Upper lobe of left lung (tissue), 6 donors: Measurements from ENCODE around the gene LAMC1. TPM values are rescaled to one million over a fixed set of nuclear protein-coding genes. Genes with fewer than 3 reads are reported as not detected.
A peak's percentile ranks its signal among the peaks of the same experiment; 100 is the strongest.

ENCODE experiments used
- ATAC-seq, 2 donors: fragments of 200-7000 bp; cut with Tn5 transposase; one replicate each; pipeline ENCODE4 v1.9.1; 2022; ENCODE audit warnings: mild to moderate bottlenecking in 2 of 2, moderate library complexity in 2 of 2; ENCODE audit not compliant: low FRiP score in 2 of 2
- DNase-seq, 2 donors: peaks; one replicate each; pipeline ENCODE4 v3.0.0-alpha.2; 2019 to 2020
- H3K27ac ChIP-seq, 4 donors: fragments of 200-600 bp; sonication (generic); one replicate each; pipeline ENCODE4 v1.5.1; 2016 to 2019
- H3K27me3 ChIP-seq, 4 donors: fragments of 200-600 bp; sonication (generic); one replicate each; pipeline ENCODE4 v1.5.1; 2017 to 2019
- H3K36me3 ChIP-seq, 4 donors: fragments of 200-600 bp; sonication (generic); one replicate each; pipeline ENCODE4 v1.5.1; 2016 to 2019
- H3K4me1 ChIP-seq, 4 donors: fragments of 200-600 bp; sonication (generic); one replicate each; pipeline ENCODE4 v1.5.1; 2018 to 2019
- H3K4me3 ChIP-seq, 4 donors: fragments of 200-600 bp; sonication (generic); one replicate each; pipeline ENCODE4 v1.5.1; 2017 to 2019; ENCODE audit warnings: mild to moderate bottlenecking in 2 of 4, moderate library complexity in 1 of 4
- H3K9me3 ChIP-seq, 4 donors: fragments of 200-600 bp; sonication (generic); one replicate each; pipeline ENCODE4 v1.5.1; 2018 to 2019
- EP300 ChIP-seq, 4 donors: sonication (generic); formaldehyde crosslinking; IDR thresholded peaks; one replicate each; pipeline ENCODE4 v1.5.1; 2017; ENCODE audit warnings: antibody characterized with exemption in 4 of 4, control low read depth in 2 of 4
- POLR2A ChIP-seq, 4 donors: fragments of 450-650 bp; IDR thresholded peaks; one replicate each; pipeline ENCODE4 v1.5.1; 2016 to 2017; ENCODE audit warnings: antibody characterized with exemption in 4 of 4, mild to moderate bottlenecking in 2 of 4
- POLR2AphosphoS5 ChIP-seq, 2 donors: sonication (generic); formaldehyde crosslinking; IDR thresholded peaks; one replicate each; pipeline ENCODE4 v1.5.1; 2017; ENCODE audit warnings: antibody characterized with exemption in 2 of 2
- WGBS, 2 donors: methylation state at CpG; one replicate each; pipeline ENCODE4 v1.1.5; 2017 to 2018; 5-methylcytosine and 5-hydroxymethylcytosine counted together
- total RNA-seq, 6 donors: library from RNA; depleted of rRNA in 4 of 6; stranded (reverse); fragments of >200 nt in 4 of 6; gene quantifications; one replicate each; pipeline versions ENCODE4 v1.1.0 to v1.2.1, GENCODE V29; 2016 to 2021
- TF ChIP-seq, protein P1 (sequence below), 6 experiments: fragments of 450-650 bp in 4 of 6; fragments of 200-600 bp in 2 of 6; sonication (generic) in 2 of 6; IDR thresholded peaks; one replicate each; pipeline ENCODE4 v1.5.1; 2016 to 2019; ENCODE audit warnings: antibody characterized with exemption in 6 of 6
- donor health status: DM: no; HTN: no; CAD: no; lungs with moderate emphysema.
- donor health status: DM: no; HTN: yes; CAD: no; lungs with severe emphysema.

Gene LAMC1
- total RNA-seq, result 100 to 1,000 TPM in 5 of 6 donors, 10 to 100 TPM in 1; 92.0 to 232 (median 134) TPM

DNA sequence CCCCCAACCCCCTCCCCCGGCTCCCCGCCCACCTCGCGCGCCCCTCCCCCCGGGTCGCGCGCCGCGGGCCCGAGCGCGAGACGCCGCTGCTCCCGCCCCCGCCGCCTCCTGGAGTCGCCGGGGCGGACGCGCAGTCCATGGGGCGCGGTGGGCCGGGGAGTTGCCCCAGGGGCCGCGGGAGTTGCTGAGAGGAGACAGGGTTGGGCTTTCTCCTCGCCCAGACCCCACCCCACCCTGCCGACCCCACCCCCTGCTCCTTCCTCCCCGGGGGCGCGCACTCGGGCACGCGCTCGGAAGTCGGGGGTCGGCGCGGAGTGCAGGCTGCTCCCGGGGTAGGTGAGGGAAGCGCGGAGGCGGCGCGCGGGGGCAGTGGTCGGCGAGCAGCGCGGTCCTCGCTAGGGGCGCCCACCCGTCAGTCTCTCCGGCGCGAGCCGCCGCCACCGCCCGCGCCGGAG lies at the start of gene LAMC1:
TSS of gene LAMC1 (plus strand) at position 275 of the 455 bp plus-strand sequence. CDS start 297 bp downstream, outside the sequence.
- DNase-seq, result peak; percentile 76 to 93
- Histone ChIP-seq H3K4me3 (peak within 1 kb of the TSS; percentile 69 to 92 (median 80)), H3K4me1 (peaks cover 6 to 26% (median 15%) of the 10 kb centered on the region in 4 donors), H3K9me3 (no peaks in the 10 kb centered on the region), H3K36me3 (no peaks in the 10 kb centered on the region), H3K27ac (peak within 1 kb of the TSS; percentile 97 to 99 (median 99)), H3K27me3 (peaks cover 0 to 6% (median 0%) of the 10 kb centered on the region in 4 donors)
- no peak for TF ChIP-seq EP300 (IDR thresholded peaks at IDR 0.05)
- TF ChIP-seq POLR2AphosphoS5 (IDR thresholded peaks at IDR 0.05), result peak; percentile 6 to 27
- TF ChIP-seq POLR2A (IDR thresholded peaks at IDR 0.05), result no peak
- TF ChIP-seq, protein P1, sequence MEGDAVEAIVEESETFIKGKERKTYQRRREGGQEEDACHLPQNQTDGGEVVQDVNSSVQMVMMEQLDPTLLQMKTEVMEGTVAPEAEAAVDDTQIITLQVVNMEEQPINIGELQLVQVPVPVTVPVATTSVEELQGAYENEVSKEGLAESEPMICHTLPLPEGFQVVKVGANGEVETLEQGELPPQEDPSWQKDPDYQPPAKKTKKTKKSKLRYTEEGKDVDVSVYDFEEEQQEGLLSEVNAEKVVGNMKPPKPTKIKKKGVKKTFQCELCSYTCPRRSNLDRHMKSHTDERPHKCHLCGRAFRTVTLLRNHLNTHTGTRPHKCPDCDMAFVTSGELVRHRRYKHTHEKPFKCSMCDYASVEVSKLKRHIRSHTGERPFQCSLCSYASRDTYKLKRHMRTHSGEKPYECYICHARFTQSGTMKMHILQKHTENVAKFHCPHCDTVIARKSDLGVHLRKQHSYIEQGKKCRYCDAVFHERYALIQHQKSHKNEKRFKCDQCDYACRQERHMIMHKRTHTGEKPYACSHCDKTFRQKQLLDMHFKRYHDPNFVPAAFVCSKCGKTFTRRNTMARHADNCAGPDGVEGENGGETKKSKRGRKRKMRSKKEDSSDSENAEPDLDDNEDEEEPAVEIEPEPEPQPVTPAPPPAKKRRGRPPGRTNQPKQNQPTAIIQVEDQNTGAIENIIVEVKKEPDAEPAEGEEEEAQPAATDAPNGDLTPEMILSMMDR (IDR thresholded peaks at IDR 0.05), result no peak
- WGBS, 2 donors, result no CpG with 5 or more reads among the region's 65 CpGs
- peak; percentile 79 to 87 for ATAC-seq

DNA sequence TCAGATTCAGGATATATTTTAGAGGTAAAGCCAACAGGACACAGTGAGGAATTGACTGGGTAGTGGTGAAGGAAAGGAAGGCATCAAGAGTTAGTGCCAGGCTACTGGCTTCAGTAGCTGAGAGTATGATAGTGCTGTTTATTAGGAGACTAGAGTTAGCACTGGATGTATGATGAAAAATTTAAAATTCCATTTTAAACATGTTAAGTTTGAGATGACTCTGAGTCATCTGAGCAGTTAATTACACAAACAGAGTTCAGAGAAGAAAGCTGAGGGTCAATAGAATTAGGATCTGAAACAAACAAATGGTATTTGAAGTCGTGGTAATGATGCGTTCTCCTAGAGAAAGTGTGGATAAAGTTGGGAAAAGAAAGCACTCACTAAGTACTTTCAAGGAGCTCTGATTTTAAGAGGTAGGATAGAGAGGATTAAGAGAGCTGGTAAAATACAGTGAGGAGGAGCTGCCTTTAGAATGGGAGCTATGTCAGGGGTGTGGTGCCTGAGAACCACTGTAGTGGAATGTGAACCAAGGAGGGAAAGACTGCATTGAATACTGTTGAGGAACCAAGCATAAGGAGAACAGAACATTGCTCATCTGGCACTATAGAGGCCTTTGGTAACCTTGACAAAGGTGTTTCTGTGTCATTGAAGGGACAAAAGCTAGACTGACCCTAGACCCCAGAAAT lies 48.6 kb upstream of the LAMC1 start:
- 57 to 71% methylated on average over 2 of the region's 2 CpGs for WGBS, 2 donors
- Histone ChIP-seq H3K27ac (no peak overlapping the region), H3K4me3 (no peak overlapping the region), H3K4me1 (no peaks in the 10 kb centered on the region), H3K9me3 (no peaks in the 10 kb centered on the region), H3K36me3 (no peaks in the 10 kb centered on the region), H3K27me3 (no peaks in the 10 kb centered on the region)
- DNase-seq, result no peak
- ATAC-seq, result no peak
- no peak for TF ChIP-seq POLR2AphosphoS5 (IDR thresholded peaks at IDR 0.05)
- no peak for TF ChIP-seq EP300 (IDR thresholded peaks at IDR 0.05)
- TF ChIP-seq POLR2A (IDR thresholded peaks at IDR 0.05), result no peak
- TF ChIP-seq, protein P1 (IDR thresholded peaks at IDR 0.05), result no peak

DNA sequence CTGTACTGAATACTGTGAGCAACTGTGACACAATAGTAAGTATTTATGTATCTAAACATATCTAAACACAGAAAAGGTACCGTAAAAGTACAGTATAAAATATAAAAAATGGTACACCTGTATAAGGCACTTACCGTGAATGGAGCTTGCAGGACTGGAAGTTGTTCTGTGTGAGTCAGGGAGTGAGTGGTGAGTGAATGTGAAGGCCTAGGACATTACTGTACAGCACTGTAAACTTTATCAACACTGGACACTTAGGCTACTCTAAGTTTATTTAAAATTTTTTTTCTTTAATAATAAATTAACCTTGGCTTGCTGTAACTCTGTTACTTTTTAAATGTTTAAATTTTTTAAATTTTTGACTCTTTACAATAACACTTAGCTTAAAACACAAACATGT lies 45.7 kb upstream of the LAMC1 start:
- DNase-seq (no peak), ATAC-seq (no peak)
- Histone ChIP-seq H3K9me3 (no peaks in the 10 kb centered on the region), H3K4me1 (no peaks in the 10 kb centered on the region), H3K27me3 (no peaks in the 10 kb centered on the region), H3K27ac (no peak overlapping the region), H3K4me3 (no peak overlapping the region), H3K36me3 (no peaks in the 10 kb centered on the region)
- TF ChIP-seq, protein P1 (IDR thresholded peaks at IDR 0.05), result no peak
- TF ChIP-seq POLR2A (IDR thresholded peaks at IDR 0.05) (no peak), POLR2AphosphoS5 (IDR thresholded peaks at IDR 0.05) (no peak), EP300 (IDR thresholded peaks at IDR 0.05) (no peak)
- WGBS, 2 donors, result 85 to 94% methylated on average over 2 of the region's 2 CpGs

DNA sequence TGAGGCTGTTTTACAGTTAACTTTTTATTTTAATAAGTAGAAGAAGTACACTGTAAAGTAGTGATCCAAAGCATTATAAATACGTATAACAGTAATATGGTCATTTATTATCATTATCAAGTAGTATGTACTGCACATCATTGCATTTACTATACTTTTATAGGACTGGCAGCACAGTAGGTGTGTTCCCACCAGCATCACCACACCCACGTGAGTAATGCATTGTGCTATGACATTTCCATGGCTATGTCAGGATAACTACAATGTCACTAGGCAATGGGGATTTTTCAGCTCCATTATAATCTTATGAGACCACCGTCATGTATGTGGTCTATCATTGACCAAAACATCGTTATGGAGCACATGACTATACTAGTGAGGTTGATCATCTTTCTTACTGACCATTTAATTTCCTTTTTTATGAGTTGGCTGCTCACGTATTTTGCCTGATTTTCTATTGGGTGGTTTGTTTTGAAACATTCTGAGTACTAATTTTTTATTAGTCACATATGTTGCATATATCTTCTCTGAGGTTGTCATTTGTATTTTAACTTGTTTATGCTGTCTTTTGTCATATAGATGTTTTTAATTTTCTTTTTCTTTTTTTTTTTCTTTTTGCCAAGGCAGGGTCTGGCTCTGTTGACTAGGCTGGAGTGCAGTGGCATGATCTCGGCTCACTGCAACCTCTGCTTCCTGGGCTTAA lies 44.9 kb upstream of the LAMC1 start:
- Histone ChIP-seq H3K27ac (no peak overlapping the region), H3K36me3 (no peaks in the 10 kb centered on the region), H3K4me1 (no peaks in the 10 kb centered on the region), H3K4me3 (no peak overlapping the region), H3K27me3 (no peaks in the 10 kb centered on the region), H3K9me3 (no peaks in the 10 kb centered on the region)
- DNase-seq (no peak), ATAC-seq (no peak)
- TF ChIP-seq EP300 (IDR thresholded peaks at IDR 0.05) (no peak), POLR2A (IDR thresholded peaks at IDR 0.05) (no peak), POLR2AphosphoS5 (IDR thresholded peaks at IDR 0.05) (no peak)
- TF ChIP-seq, protein P1 (IDR thresholded peaks at IDR 0.05), result no peak
- WGBS, 2 donors, result 89 to 95% methylated on average over 6 of the region's 6 CpGs
